Neutrophil (primary cell): ENCODE results near the gene LRFN2.

Experiments used
- H3K27ac ChIP-seq: fragments of 200-600 bp; sonication (generic); 2 replicates; pipeline ENCODE4 v1.5.1; 2016; ENCODE audit warnings: mild to moderate bottlenecking, moderate library complexity
- H3K27me3 ChIP-seq: fragments of 200-600 bp; sonication (generic); 2 replicates; pipeline ENCODE4 v1.6.0; 2016; ENCODE audit warnings: mild to moderate bottlenecking
- H3K36me3 ChIP-seq: fragments of 200-600 bp; sonication (generic); 2 replicates; pipeline ENCODE4 v1.5.1; 2017
- H3K4me1 ChIP-seq, 2 experiments: fragments of 200-600 bp in 1 of 2; sonication (generic) in 1 of 2; 1 replicate in 1 of 2; 2 replicates in 1 of 2; pipeline versions ENCODE4 v1.5.1 to v1.6.1; 2013 to 2016; ENCODE audit warnings: low read depth in 1 of 2, low read length in 1 of 2, mild to moderate bottlenecking in 1 of 2, moderate library complexity in 1 of 2; ENCODE audit not compliant: control insufficient read depth in 1 of 2, insufficient read depth in 1 of 2
- H3K4me3 ChIP-seq, 2 experiments: fragments of 200-600 bp in 1 of 2; sonication (generic) in 1 of 2; 1 replicate in 1 of 2; 2 replicates in 1 of 2; pipeline ENCODE4 v1.5.1; 2013 to 2016; ENCODE audit warnings: low read depth in 1 of 2, low read length in 1 of 2, mild to moderate bottlenecking in 1 of 2, moderate library complexity in 1 of 2
- H3K9me3 ChIP-seq: fragments of 200-600 bp; sonication (generic); 2 replicates; pipeline ENCODE4 v1.5.1; 2016
- TF ChIP-seq, protein P1 (sequence below): fragments of 200-600 bp; sonication (generic); IDR thresholded peaks from 2 replicates; pipeline ENCODE4 v1.5.1; 2016; ENCODE audit warnings: antibody characterized with exemption

LRFN2 gene

DNA sequence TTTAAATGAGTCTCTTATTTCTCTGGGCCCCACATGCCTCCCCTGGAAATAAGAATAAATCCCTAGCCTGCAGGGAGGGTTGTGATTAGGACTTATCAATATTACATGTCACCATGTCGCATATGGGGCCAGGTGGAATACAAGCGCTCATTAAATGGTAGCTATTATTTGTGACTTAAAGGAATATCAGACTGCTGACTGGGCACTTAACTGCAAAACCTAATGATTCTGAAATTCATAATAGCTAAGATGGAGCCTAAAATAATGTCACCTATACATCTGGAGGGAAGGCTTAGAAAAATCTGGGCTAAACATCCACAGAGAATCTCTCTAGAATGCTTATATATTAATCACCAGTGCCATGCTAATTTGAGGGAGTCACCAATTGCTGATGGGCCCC is 106.5 kb downstream of the LRFN2 start:
- TF ChIP-seq, protein P1, sequence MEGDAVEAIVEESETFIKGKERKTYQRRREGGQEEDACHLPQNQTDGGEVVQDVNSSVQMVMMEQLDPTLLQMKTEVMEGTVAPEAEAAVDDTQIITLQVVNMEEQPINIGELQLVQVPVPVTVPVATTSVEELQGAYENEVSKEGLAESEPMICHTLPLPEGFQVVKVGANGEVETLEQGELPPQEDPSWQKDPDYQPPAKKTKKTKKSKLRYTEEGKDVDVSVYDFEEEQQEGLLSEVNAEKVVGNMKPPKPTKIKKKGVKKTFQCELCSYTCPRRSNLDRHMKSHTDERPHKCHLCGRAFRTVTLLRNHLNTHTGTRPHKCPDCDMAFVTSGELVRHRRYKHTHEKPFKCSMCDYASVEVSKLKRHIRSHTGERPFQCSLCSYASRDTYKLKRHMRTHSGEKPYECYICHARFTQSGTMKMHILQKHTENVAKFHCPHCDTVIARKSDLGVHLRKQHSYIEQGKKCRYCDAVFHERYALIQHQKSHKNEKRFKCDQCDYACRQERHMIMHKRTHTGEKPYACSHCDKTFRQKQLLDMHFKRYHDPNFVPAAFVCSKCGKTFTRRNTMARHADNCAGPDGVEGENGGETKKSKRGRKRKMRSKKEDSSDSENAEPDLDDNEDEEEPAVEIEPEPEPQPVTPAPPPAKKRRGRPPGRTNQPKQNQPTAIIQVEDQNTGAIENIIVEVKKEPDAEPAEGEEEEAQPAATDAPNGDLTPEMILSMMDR = no peak
- Histone ChIP-seq H3K36me3 (no peaks in the 10 kb centered on the region), H3K4me3 (no peak overlapping the region), H3K27ac (no peak overlapping the region), H3K9me3 (no peaks in the 10 kb centered on the region), H3K27me3 (peaks cover 34% of the 10 kb centered on the region), H3K4me1 (no peaks in the 10 kb centered on the region)

- H3K27me3 ChIP-seq = peaks cover 28% of the 10 kb centered on the region
- TF ChIP-seq, protein P1 = no peak
- no peaks in the 10 kb centered on the region for H3K9me3 ChIP-seq
- no peaks in the 10 kb centered on the region for H3K4me1 ChIP-seq
- no peak overlapping the region for H3K4me3 ChIP-seq
- H3K27ac ChIP-seq = no peak overlapping the region
- H3K36me3 ChIP-seq = no peaks in the 10 kb centered on the region
Measured at GRCh38 chr6:40479706-40480105, 107.5 kb downstream of the LRFN2 start.

DNA sequence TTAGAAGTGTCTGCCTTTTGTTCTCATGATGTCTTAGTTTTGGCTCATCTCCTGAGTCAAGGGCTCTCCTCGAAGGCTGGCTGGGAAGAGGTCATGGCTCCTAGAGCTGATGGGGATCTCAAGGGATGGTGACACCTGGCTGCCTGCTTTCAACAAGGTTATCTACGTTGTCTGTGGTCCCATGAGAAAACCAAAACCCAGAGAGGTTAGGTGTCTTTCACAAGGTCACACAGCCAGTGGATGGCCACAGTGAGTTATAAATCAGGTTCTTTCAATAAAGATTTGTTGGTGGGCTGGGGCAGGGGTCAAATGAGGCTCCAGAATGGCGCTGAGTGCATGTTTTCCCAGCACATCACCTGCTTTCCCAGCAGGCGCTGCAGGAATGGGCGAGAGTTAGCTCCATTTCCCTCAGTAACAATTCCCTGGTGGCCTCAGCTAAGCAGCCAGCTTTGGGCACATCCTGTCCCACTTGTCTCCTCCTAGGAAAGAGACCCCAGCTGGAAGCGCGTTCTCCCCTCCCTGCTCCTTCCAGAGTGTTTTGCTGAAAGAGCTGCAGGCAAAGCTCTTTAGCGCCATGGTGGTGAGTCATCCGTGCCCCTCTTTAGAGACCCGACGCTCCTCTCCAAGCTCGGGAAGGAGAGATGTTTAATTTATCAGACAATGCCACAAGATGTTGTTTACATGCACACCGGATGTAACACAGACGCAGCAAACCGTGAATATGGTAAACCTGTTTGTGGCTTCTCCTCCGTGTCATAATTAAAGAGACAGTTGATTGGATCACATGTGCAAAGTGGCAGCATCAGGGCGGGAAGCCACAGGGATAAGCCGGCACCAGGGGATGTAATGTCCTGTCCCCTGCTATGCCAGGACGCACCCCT is 109.7 kb downstream of the LRFN2 start:
- Histone ChIP-seq H3K36me3 (no peaks in the 10 kb centered on the region), H3K27ac (no peak overlapping the region), H3K4me3 (no peak overlapping the region), H3K4me1 (no peaks in the 10 kb centered on the region), H3K27me3 (peaks cover 33% of the 10 kb centered on the region), H3K9me3 (no peaks in the 10 kb centered on the region)
- TF ChIP-seq, protein P1 = no peak

DNA sequence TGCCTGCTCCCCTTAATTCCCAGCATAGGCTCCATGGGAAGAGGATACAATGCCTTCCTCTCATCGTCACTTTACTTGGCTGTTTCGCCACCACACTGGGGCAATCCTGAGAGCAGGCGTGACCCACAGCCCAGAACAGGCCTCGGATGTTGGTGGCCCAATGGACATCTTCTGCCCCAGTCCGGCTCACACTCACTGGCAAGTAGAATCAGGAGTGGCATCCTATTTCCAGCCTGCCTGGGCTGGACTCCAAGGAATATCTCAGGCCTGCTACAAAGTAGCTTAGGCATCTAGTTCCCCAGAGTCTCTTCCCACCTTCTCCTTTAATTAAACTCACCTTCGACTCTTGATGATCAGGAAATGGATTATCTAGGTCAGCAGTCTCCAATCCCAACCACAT is 110.5 kb downstream of the LRFN2 start:
- TF ChIP-seq, protein P1 = no peak
- H3K4me3 ChIP-seq = no peak overlapping the region
- H3K27ac ChIP-seq = no peak overlapping the region
- H3K36me3 ChIP-seq = no peaks in the 10 kb centered on the region
- no peaks in the 10 kb centered on the region for H3K4me1 ChIP-seq
- H3K27me3 ChIP-seq = peaks cover 35% of the 10 kb centered on the region
- no peaks in the 10 kb centered on the region for H3K9me3 ChIP-seq

GRCh38 chr6:40474937-40475336 is 112.2 kb downstream of the LRFN2 start:
- Histone ChIP-seq H3K4me3 (no peak overlapping the region), H3K4me1 (no peaks in the 10 kb centered on the region), H3K36me3 (no peaks in the 10 kb centered on the region), H3K9me3 (no peaks in the 10 kb centered on the region), H3K27ac (no peak overlapping the region), H3K27me3 (peaks cover 35% of the 10 kb centered on the region)
- TF ChIP-seq, protein P1 = no peak
